H1 (cell line): Measurements from ENCODE around the gene ASCC3. TPM values are rescaled to one million over a fixed set of nuclear protein-coding genes. Genes with fewer than 3 reads are reported as not detected.

Experiments used
- BRCA1 ChIP-seq: IDR thresholded peaks from 2 replicates; pipeline ENCODE4 v1.6.1; 2012; ENCODE audit warnings: low read depth, low read length, improper control_type of control experiment
- CBX8 ChIP-seq: fragments of 300-800, 300-1000 bp; sonication (generic); IDR thresholded peaks from 2 replicates; pipeline ENCODE4 v1.7.1; 2016; ENCODE audit warnings: low read depth, low read length, borderline replicate concordance
- EZH2 ChIP-seq: fragments of 200-600 bp; sonication (generic); IDR thresholded peaks from 2 replicates; pipeline ENCODE4 v1.7.1; 2012; ENCODE audit warnings: low read depth, mild to moderate bottlenecking, moderate library complexity, low read length, inconsistent platforms; ENCODE audit not compliant: severe bottlenecking
- GTF2F1 ChIP-seq: IDR thresholded peaks from 2 replicates; pipeline ENCODE4 v1.6.1; 2012; ENCODE audit warnings: low read depth, low read length, improper control_type of control experiment, borderline replicate concordance
- RNF2 ChIP-seq: fragments of 200-900, 300-1000 bp; sonication (generic); IDR thresholded peaks from 2 replicates; pipeline ENCODE4 v1.7.1; 2016; ENCODE audit warnings: borderline replicate concordance, low read depth, mild to moderate bottlenecking, antibody characterized with exemption, low read length; ENCODE audit not compliant: poor library complexity, severe bottlenecking; ENCODE audit errors: missing control alignments
- SUZ12 ChIP-seq: fragments of 200-600 bp; sonication (generic); IDR thresholded peaks from 2 replicates; pipeline ENCODE4 v1.6.1; 2012; ENCODE audit warnings: mild to moderate bottlenecking, inconsistent platforms, low read length, moderate library complexity, mixed read lengths
- TEAD4 ChIP-seq: IDR thresholded peaks from 2 replicates; pipeline ENCODE4 v1.6.1; 2012; ENCODE audit warnings: low read depth, low read length, inconsistent platforms, mixed read lengths
- polyA plus RNA-seq, 7 experiments: library from polyadenylated mRNA; depleted of rRNA in 3 of 7; stranded (reverse) in 5 of 7; unstranded in 2 of 7; fragments of >200 nt in 5 of 7; fragments of 200-250 nt in 2 of 7; gene quantifications; 1 replicate in 5 of 7; 2 replicates in 1 of 7; 4 replicates in 1 of 7; pipeline versions ENCODE4 v1.2.1 to v1.2.3, GENCODE V29; 2011 to 2013; ENCODE audit warnings: missing spikeins in 2 of 7, mixed read lengths in 2 of 7
- total RNA-seq: library from RNA; stranded (reverse); fragmentation: NEBNext Ultra II Directional; extraction: Animal tissue kit (Norgen Biotek cat#: 25700); gene quantifications from 2 replicates; pipeline ENCODE4 v1.2.1, GENCODE V29; 2021
- TF ChIP-seq, protein P1 (sequence below): fragments of 300-600 bp; sonication (generic); IDR thresholded peaks from 2 replicates; pipeline ENCODE4 v1.7.1; 2012; ENCODE audit warnings: low read length, moderate library complexity, mild to moderate bottlenecking, inconsistent platforms; ENCODE audit not compliant: insufficient replicate concordance

ASCC3 gene
- total and polyA plus RNA-seq, 2 of the 8 experiments (the other 6 are each of a cell fraction or from before 2014, with no cell fraction given), result 37.5 to 77.8 TPM

DNA sequence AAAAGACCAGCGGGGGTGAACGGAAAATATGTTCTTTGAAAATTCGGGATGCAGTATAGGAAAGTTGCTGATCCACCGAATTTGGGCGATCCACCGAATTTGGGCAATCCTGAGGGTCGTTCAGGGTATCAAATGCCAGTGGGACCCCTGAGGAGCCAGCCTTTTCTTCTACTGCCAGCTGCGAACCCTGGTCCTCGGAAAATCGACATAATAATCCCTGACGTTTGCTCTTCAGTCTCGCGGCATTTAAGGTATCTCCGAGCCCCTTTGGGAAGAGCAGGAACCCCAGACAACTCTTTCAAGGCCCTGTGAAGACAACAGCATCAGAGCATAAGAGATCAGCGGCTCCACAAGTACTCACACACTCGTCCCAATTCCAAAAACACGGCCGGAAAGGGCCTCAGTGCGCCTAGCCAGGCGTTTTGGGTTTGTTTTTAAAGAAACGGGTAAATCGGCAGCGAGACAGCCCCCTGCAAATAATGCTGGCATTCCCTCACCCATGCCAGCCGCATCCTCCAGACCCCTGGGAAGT, 417.4 kb downstream of the ASCC3 start (continued):
- TF ChIP-seq TEAD4, result no peak
- peak; percentile 52; the same call in 1 of the 2 replicates for TF ChIP-seq BRCA1
- peak; percentile 26; the same call in 1 of the 2 replicates for TF ChIP-seq CBX8
- TF ChIP-seq EZH2, result peak; percentile 66
- TF ChIP-seq, protein P1, sequence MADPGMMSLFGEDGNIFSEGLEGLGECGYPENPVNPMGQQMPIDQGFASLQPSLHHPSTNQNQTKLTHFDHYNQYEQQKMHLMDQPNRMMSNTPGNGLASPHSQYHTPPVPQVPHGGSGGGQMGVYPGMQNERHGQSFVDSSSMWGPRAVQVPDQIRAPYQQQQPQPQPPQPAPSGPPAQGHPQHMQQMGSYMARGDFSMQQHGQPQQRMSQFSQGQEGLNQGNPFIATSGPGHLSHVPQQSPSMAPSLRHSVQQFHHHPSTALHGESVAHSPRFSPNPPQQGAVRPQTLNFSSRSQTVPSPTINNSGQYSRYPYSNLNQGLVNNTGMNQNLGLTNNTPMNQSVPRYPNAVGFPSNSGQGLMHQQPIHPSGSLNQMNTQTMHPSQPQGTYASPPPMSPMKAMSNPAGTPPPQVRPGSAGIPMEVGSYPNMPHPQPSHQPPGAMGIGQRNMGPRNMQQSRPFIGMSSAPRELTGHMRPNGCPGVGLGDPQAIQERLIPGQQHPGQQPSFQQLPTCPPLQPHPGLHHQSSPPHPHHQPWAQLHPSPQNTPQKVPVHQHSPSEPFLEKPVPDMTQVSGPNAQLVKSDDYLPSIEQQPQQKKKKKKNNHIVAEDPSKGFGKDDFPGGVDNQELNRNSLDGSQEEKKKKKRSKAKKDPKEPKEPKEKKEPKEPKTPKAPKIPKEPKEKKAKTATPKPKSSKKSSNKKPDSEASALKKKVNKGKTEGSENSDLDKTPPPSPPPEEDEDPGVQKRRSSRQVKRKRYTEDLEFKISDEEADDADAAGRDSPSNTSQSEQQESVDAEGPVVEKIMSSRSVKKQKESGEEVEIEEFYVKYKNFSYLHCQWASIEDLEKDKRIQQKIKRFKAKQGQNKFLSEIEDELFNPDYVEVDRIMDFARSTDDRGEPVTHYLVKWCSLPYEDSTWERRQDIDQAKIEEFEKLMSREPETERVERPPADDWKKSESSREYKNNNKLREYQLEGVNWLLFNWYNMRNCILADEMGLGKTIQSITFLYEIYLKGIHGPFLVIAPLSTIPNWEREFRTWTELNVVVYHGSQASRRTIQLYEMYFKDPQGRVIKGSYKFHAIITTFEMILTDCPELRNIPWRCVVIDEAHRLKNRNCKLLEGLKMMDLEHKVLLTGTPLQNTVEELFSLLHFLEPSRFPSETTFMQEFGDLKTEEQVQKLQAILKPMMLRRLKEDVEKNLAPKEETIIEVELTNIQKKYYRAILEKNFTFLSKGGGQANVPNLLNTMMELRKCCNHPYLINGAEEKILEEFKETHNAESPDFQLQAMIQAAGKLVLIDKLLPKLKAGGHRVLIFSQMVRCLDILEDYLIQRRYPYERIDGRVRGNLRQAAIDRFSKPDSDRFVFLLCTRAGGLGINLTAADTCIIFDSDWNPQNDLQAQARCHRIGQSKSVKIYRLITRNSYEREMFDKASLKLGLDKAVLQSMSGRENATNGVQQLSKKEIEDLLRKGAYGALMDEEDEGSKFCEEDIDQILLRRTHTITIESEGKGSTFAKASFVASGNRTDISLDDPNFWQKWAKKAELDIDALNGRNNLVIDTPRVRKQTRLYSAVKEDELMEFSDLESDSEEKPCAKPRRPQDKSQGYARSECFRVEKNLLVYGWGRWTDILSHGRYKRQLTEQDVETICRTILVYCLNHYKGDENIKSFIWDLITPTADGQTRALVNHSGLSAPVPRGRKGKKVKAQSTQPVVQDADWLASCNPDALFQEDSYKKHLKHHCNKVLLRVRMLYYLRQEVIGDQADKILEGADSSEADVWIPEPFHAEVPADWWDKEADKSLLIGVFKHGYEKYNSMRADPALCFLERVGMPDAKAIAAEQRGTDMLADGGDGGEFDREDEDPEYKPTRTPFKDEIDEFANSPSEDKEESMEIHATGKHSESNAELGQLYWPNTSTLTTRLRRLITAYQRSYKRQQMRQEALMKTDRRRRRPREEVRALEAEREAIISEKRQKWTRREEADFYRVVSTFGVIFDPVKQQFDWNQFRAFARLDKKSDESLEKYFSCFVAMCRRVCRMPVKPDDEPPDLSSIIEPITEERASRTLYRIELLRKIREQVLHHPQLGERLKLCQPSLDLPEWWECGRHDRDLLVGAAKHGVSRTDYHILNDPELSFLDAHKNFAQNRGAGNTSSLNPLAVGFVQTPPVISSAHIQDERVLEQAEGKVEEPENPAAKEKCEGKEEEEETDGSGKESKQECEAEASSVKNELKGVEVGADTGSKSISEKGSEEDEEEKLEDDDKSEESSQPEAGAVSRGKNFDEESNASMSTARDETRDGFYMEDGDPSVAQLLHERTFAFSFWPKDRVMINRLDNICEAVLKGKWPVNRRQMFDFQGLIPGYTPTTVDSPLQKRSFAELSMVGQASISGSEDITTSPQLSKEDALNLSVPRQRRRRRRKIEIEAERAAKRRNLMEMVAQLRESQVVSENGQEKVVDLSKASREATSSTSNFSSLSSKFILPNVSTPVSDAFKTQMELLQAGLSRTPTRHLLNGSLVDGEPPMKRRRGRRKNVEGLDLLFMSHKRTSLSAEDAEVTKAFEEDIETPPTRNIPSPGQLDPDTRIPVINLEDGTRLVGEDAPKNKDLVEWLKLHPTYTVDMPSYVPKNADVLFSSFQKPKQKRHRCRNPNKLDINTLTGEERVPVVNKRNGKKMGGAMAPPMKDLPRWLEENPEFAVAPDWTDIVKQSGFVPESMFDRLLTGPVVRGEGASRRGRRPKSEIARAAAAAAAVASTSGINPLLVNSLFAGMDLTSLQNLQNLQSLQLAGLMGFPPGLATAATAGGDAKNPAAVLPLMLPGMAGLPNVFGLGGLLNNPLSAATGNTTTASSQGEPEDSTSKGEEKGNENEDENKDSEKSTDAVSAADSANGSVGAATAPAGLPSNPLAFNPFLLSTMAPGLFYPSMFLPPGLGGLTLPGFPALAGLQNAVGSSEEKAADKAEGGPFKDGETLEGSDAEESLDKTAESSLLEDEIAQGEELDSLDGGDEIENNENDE, result no peak
- TF ChIP-seq SUZ12, result peak; percentile 69; the same call in 1 of the 2 replicates
- TF ChIP-seq RNF2, result peak; percentile 15
- no peak for TF ChIP-seq GTF2F1
- TF ChIP-seq, all 59 proteins: peak for 6
